Aorta (tissue), 5 donors: Measurements from ENCODE around the gene RPS10. TPM values are rescaled to one million over a fixed set of nuclear protein-coding genes. Genes with fewer than 3 reads are reported as not detected.
"Not testable (repeated sequence)": the region's sequence is repeated elsewhere in the genome, so short reads cannot be mapped to it uniquely, and the experiment has no call there.

ENCODE experiments used
- ATAC-seq: fragments of 200-7000 bp; cut with Tn5 transposase; one replicate; pipeline ENCODE4 v1.9.1; 2022; ENCODE audit warnings: moderate library complexity; ENCODE audit not compliant: low FRiP score
- DNase-seq, 2 donors: peaks; one replicate each; pipeline ENCODE4 v3.0.0-alpha.2; 2020
- H3K27ac ChIP-seq, 2 donors: one replicate each; pipeline ENCODE4 v1.5.1; 2013; ENCODE audit warnings: low read length in 2 of 2, mild to moderate bottlenecking in 2 of 2, moderate library complexity in 2 of 2, control low read depth in 1 of 2, inconsistent platforms in 1 of 2, low read depth in 1 of 2
- H3K27me3 ChIP-seq, 2 donors: one replicate each; pipeline ENCODE4 v1.6.1; 2013; ENCODE audit warnings: control low read depth in 1 of 2, low read length in 1 of 2, mild to moderate bottlenecking in 1 of 2, moderate library complexity in 1 of 2; ENCODE audit not compliant: insufficient read depth in 2 of 2, control insufficient read depth in 1 of 2
- H3K36me3 ChIP-seq, 2 donors: one replicate each; pipeline ENCODE4 v1.6.1; 2013; ENCODE audit warnings: control low read depth in 1 of 2, low read length in 1 of 2, mild to moderate bottlenecking in 1 of 2; ENCODE audit not compliant: insufficient read depth in 2 of 2, control insufficient read depth in 1 of 2
- H3K4me1 ChIP-seq, 2 donors: one replicate each; pipeline ENCODE4 v1.6.1; 2013; ENCODE audit warnings: low read length in 2 of 2, control low read depth in 1 of 2, mild to moderate bottlenecking in 1 of 2, moderate library complexity in 1 of 2; ENCODE audit not compliant: insufficient read depth in 2 of 2, control insufficient read depth in 1 of 2
- H3K4me3 ChIP-seq, 2 donors: one replicate each; pipeline ENCODE4 v1.5.1; 2013; ENCODE audit warnings: low read length in 2 of 2, control low read depth in 1 of 2, mild to moderate bottlenecking in 1 of 2
- H3K9me3 ChIP-seq: one replicate; pipeline ENCODE4 v1.6.1; 2013; ENCODE audit warnings: mild to moderate bottlenecking, low read length; ENCODE audit not compliant: control insufficient read depth
- WGBS, 2 donors: extraction: QIAGEN DNeasy Blood & Tissue Kit; methylation state at CpG; one replicate each; pipeline ENCODE4 v1.1.7; 2013; 5-methylcytosine and 5-hydroxymethylcytosine counted together
- intact Hi-C, 2 donors: fragments of 100-400 bp; cut with DNase I; formaldehyde crosslinking; loops; one replicate each; pipeline versions ENCODE4 v1.14.2 to v1.15.0; 2022
- polyA plus RNA-seq, 2 donors: library from polyadenylated mRNA; stranded (reverse); fragments of 200-250 nt; gene quantifications; one replicate each; pipeline ENCODE4 v1.2.3, GENCODE V29; 2013
- total RNA-seq, 2 donors: library from RNA; stranded (reverse); fragmentation: NEBNext Ultra II Directional; extraction: Animal tissue kit (Norgen Biotek cat#: 25700); gene quantifications; one replicate each; pipeline ENCODE4 v1.2.1, GENCODE V29; 2021
- donor health status: healthy with polysubstance abuse.
- donor health status: Bipolar disorder and iron deficiency.
- donor health status: DM: no; HTN: no; CAD: no.
- donor health status: DM: no; HTN: no; CAD: no.
- donor health status: DM: yes; HTN: yes; CAD: no.

Gene RPS10
- total and polyA plus RNA-seq, 4 donors = 835 to 4,721 (median 1,747) TPM

DNA sequence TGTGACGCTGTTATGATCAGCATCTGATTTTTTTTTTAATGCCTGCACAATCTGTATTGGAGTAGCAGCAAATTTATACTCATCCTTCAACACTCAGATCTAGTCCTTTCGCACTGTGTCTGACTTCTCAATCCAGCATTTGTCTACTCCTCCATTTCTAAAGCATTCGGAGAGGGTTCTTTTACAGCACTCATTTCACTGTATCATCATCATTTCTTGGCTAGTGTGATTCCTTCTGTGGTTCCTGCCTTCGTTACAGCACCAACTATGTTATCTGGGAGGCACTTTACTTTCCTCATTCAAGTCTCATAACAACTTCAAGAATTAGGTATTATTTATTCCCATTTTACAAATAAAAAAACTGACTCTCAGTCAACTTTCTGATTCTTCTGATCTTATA, 51.4 kb downstream of the RPS10 start:
- intact Hi-C loops = no loop called here
- Histone ChIP-seq H3K4me1 (peaks cover 0 to 4% of the 10 kb centered on the region in 2 donors), H3K4me3 (no peak overlapping the region), H3K27me3 (no peaks in the 10 kb centered on the region), H3K36me3 (no peaks in the 10 kb centered on the region), H3K9me3 (no peaks in the 10 kb centered on the region), H3K27ac (no peak overlapping the region)
- WGBS, 2 donors = 46 to 50% methylated on average over 4 of the region's 4 CpGs
- ATAC-seq (no peak), DNase-seq (no peak)

DNA sequence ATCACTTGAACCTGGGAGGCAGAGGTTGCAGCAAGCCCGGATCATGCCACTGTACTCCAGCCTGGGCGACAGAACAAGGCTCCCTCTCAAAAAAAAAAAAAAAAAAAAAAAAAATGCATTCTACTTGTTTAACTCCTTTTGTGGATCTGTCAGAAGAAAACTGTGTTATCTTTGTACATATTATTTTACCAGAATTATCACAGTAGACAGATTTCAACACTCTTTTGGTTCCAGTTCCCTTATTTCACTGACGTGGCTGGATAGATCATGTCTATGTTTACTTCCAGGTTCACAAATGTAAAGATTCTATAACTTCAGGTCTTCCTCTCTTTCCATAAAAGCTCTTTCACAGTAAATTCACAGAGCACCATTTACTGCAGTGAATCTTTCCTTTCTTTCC, 51.8 kb downstream of the RPS10 start:
- DNase-seq = no peak
- Histone ChIP-seq H3K27me3 (no peaks in the 10 kb centered on the region), H3K36me3 (no peaks in the 10 kb centered on the region), H3K4me1 (peaks cover 0 to 4% of the 10 kb centered on the region in 2 donors), H3K9me3 (no peaks in the 10 kb centered on the region), H3K27ac (no peak overlapping the region), H3K4me3 (no peak overlapping the region)
- intact Hi-C loops = no loop called here
- 16 to 31% methylated on average over 3 of the region's 3 CpGs for WGBS, 2 donors
- ATAC-seq = no peak

DNA sequence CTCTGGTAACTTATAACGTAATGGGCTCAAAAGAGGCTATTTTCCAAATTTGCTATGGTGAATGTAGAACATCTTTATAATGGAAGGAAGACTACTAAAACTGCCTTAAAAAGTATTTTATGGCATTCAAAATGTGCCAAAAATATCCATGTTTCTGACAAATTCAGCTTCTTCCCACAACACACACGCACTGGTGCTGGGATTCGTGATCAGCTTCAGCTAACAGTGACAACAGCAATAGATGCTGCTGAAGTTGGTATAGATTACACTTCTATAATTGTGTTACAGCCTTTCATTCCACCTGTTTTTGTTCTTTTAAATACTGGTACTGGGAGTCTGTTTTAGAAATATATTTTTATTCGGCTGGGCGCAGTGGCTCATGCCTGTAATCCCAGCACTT, 52.4 kb downstream of the RPS10 start:
- WGBS, 2 donors = 91 to 94% methylated on average over 5 of the region's 5 CpGs
- ATAC-seq (no peak), DNase-seq (no peak)
- H3K4me3 ChIP-seq = no peak overlapping the region
- H3K36me3 ChIP-seq = no peaks in the 10 kb centered on the region
- H3K4me1 ChIP-seq = peaks cover 0 to 3% of the 10 kb centered on the region in 2 donors
- H3K9me3 ChIP-seq = no peaks in the 10 kb centered on the region
- intact Hi-C loops = no loop called here
- no peaks in the 10 kb centered on the region for H3K27me3 ChIP-seq
- no peak overlapping the region for H3K27ac ChIP-seq

- 97 to 98% methylated on average over 5 of the region's 5 CpGs for WGBS, 2 donors
Measured at GRCh38 chr6:34371865-34372264, 54.0 kb downstream of the RPS10 start.

DNA sequence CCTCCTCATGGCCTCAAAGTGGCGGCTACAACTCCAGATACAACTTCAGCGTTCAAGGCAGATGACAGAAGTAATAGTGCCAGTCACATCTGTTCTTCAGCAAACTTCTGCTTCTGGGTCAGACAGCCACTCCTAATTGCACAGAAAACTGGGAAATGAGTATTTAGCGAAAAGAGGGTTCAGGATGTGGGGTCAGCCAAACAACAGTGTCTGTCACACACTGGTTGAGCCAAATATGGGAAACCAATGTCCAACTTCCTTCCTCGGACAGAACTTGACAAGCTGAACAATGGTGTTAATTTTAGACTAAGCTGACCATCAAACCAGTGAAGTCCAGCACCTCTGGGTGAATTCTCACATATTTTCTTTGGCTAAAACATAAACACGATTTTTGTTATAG, 55.5 kb downstream of the RPS10 start:
- Histone ChIP-seq H3K27me3 (no peaks in the 10 kb centered on the region), H3K9me3 (no peaks in the 10 kb centered on the region), H3K4me1 (no peaks in the 10 kb centered on the region), H3K27ac (no peak overlapping the region), H3K36me3 (no peaks in the 10 kb centered on the region), H3K4me3 (no peak overlapping the region)
- no peak for DNase-seq
- WGBS, 2 donors = 81 to 84% methylated on average over 5 of the region's 5 CpGs
- ATAC-seq = no peak
- intact Hi-C loops = no loop called here

More at GRCh38 chr6:34371865-34372264, 54.0 kb downstream of the RPS10 start:
- H3K9me3 ChIP-seq, H3K27ac ChIP-seq, DNase-seq, H3K27me3 ChIP-seq, H3K4me3 ChIP-seq, ATAC-seq, intact Hi-C loops, H3K36me3 ChIP-seq, H3K4me1 ChIP-seq: not testable (repeated sequence)

GRCh38 chr6:34369385-34369784, 56.5 kb downstream of the RPS10 start:
- Histone ChIP-seq H3K27me3 (no peaks in the 10 kb centered on the region), H3K36me3 (no peaks in the 10 kb centered on the region), H3K4me1 (no peaks in the 10 kb centered on the region), H3K4me3 (no peak overlapping the region), H3K27ac (no peak overlapping the region), H3K9me3 (no peaks in the 10 kb centered on the region)
- no peak for DNase-seq
- ATAC-seq = no peak
- intact Hi-C loops = no loop called here
- WGBS, 2 donors = 94 to 98% methylated on average over 4 of the region's 4 CpGs

Other genes starting within 250 kb of the RPS10 start
- gene HMGA1, start 189.2 kb downstream of the RPS10 start, total RNA-seq = 10 to 100 TPM; 18.0 to 19.2 TPM
- gene HMGA1, start 189.2 kb downstream of the RPS10 start, polyA plus RNA-seq = 10 to 100 TPM; 11.0 to 25.5 TPM
- gene SMIM29, start 177.1 kb downstream of the RPS10 start, total RNA-seq = 10 to 100 TPM; 14.0 to 20.0 TPM
- gene SMIM29, start 177.1 kb downstream of the RPS10 start, polyA plus RNA-seq = 10 to 100 TPM; 32.4 to 46.0 TPM
- gene NUDT3, start 33.4 kb downstream of the RPS10 start, total RNA-seq = 10 to 100 TPM; 47.3 to 50.2 TPM
- 10 to 100 TPM; 15.5 to 19.9 TPM for gene NUDT3, start 33.4 kb downstream of the RPS10 start, polyA plus RNA-seq
- gene PACSIN1, start 40.0 kb upstream of the RPS10 start, total RNA-seq = under 1 TPM; 0.10 to 0.84 TPM
- gene PACSIN1, start 40.0 kb upstream of the RPS10 start, polyA plus RNA-seq = under 1 TPM in 1 of 2 donors, not detected in 1; 0.10 TPM
- under 1 TPM in 1 of 2 donors, not detected in 1; 0.23 TPM for gene SPDEF, start 130.3 kb upstream of the RPS10 start, total RNA-seq
- gene SPDEF, start 130.3 kb upstream of the RPS10 start, polyA plus RNA-seq = 1 to 10 TPM in 1 of 2 donors, under 1 TPM in 1; 0.67 to 3.0 TPM